Measurements from ENCODE around the gene MMP24.

GRCh38 chr20:35271073-35271882 is 44.8 kb downstream of the MMP24 start:
- TF ChIP-seq CTCF (conservative IDR thresholded peaks at IDR 0.05 in 1 of 2, IDR thresholded peaks at IDR 0.05 in 1 of 2; ENCODE audit: low read depth in 1 of 2, low read length in 2 of 2) (no peak), EZH2 (IDR thresholded peaks at IDR 0.05; ENCODE audit: low read length, missing control alignments) (no peak)

Data from fibroblast of lung (primary cell).